Sigmoid colon (tissue), 4 donors: ENCODE results near the gene DKK3.

ENCODE experiments used
- CTCF ChIP-seq, 4 experiments: fragments of 450-650 bp in 3 of 4; fragments of 200-600 bp in 1 of 4; IDR thresholded peaks; one replicate each; pipeline ENCODE4 v1.5.1; 2016 to 2019; ENCODE audit warnings: antibody characterized with exemption in 4 of 4, mild to moderate bottlenecking in 3 of 4, moderate library complexity in 2 of 4
- EP300 ChIP-seq, 4 donors: sonication (generic); formaldehyde crosslinking; IDR thresholded peaks; one replicate each; pipeline ENCODE4 v1.6.1; 2017; ENCODE audit warnings: antibody characterized with exemption in 4 of 4
- POLR2A ChIP-seq, 2 donors: fragments of 450-650 bp; IDR thresholded peaks; one replicate each; pipeline ENCODE4 v1.6.1; 2016; ENCODE audit warnings: antibody characterized with exemption in 2 of 2, mild to moderate bottlenecking in 2 of 2, moderate library complexity in 2 of 2

GRCh38 chr11:11972730-11973341, 35.6 kb downstream of the DKK3 start:
- no peak for TF ChIP-seq POLR2A (IDR thresholded peaks at IDR 0.05)
- no peak for TF ChIP-seq EP300 (IDR thresholded peaks at IDR 0.05)
- no peak for TF ChIP-seq CTCF (IDR thresholded peaks at IDR 0.05)
